ENCODE data around the gene DUOX2. TPM values are rescaled to one million over a fixed set of nuclear protein-coding genes. Genes with fewer than 3 reads are reported as not detected.

DUOX2 gene
- total and polyA plus RNA-seq, 2 of the 13 experiments (the other 11 are each of a cell fraction or from before 2014, with no cell fraction given) = 0.08 TPM; not detected in 1

- TF ChIP-seq PRDM10 (CRISPR knock-in tag; IDR thresholded peaks at IDR 0.05; ENCODE audit: low read depth) = no peak
- TF ChIP-seq MTF2 (CRISPR knock-in tag; IDR thresholded peaks at IDR 0.05; ENCODE audit: borderline replicate concordance) = peak; percentile 59; the same call in 1 of the 2 replicates
- TF ChIP-seq UBTF (CRISPR knock-in tag; IDR thresholded peaks at IDR 0.05) = peak; percentile 80
- peak; percentile 81 for TF ChIP-seq EZH2 (conservative IDR thresholded peaks at IDR 0.05; ENCODE audit: low read depth, low read length)
- 0 out of 2 replicates have a peak, but pooled peaks have one; percentile 33 for TF ChIP-seq ZNF800 (CRISPR knock-in tag; IDR thresholded peaks at IDR 0.05)
- TF ChIP-seq PHF8 (CRISPR knock-in tag; IDR thresholded peaks at IDR 0.05) = no peak
- TF ChIP-seq MED1 (CRISPR knock-in tag; IDR thresholded peaks at IDR 0.05) = no peak
- TF ChIP-seq SPEN (CRISPR knock-in tag; IDR thresholded peaks at IDR 0.05; ENCODE audit: low read depth) = no peak
These were observed at the start of gene DUOX2, which contains the start of gene DUOXA2 (continued) for GRCh38 chr15:45114076-45114750.
